ENCODE measurements around the gene LINS1. TPM values are rescaled to one million over a fixed set of nuclear protein-coding genes. Genes with fewer than 3 reads are reported as not detected.

LINS1 gene
- total and polyA plus RNA-seq, 10 of the 15 experiments (the other 5 are each of a cell fraction or from before 2014, with no cell fraction given) = 13.5 to 33.1 (median 20.3) TPM

DNA sequence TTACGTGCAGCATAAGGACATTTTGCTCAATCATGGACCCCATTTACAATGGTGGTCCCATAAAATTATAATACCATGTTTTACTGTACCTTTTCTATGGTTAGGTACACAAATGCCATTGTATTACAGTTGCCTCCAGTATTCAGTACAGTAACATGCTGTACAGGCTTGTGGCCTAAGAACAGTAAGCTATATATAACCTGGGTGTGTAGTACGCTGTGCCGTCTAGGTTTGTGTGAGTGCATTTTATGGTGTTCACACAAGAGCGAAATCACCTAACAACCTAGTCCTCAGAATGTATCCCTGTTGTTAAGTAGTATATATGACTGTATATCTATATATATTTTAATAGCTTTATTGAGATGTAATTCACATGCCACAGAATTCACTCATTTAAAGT, 12.9 kb upstream of the LINS1 start:
- Histone ChIP-seq H4K20me1 (ENCODE audit: control insufficient read depth, insufficient read depth) (no peaks in the 10 kb centered on the region), H3K4me3 (no peak overlapping the region), H3K9me3 (replicated peaks; ENCODE audit: control insufficient read depth, insufficient read depth, low read length) (no peaks in the 10 kb centered on the region), H3K9ac (ENCODE audit: control insufficient read depth, insufficient read depth, low read length) (no peak overlapping the region), H2AFZ (ENCODE audit: control insufficient read depth, low read depth, low read length) (no peak overlapping the region), H3K4me2 (ENCODE audit: control insufficient read depth, insufficient read depth) (no peak overlapping the region), H3K27me3 (replicated peaks in 1 of 2; ENCODE audit: control insufficient read depth in 2 of 2, insufficient read depth in 2 of 2, low read length in 1 of 2) (no peaks in the 10 kb centered on the region), H3K27ac (ENCODE audit: control insufficient read depth, insufficient read depth) (no peak overlapping the region), H3K36me3 (ENCODE audit: control insufficient read depth in 2 of 2, insufficient read depth in 2 of 2, low read length in 1 of 2) (peaks cover 3 to 44% of the 10 kb centered on the region in 2 experiments; a peak in 3 of 4 replicates), H3K79me2 (ENCODE audit: control insufficient read depth, insufficient read depth, low read length) (no peaks in the 10 kb centered on the region; the same call in 1 of the 2 replicates), H3K4me1 (ENCODE audit: control insufficient read depth, insufficient read depth, low read length) (no peaks in the 10 kb centered on the region)
- FAIRE-seq (no peak), DNase-seq (ENCODE audit: low read depth, low spot score) (no peak), ATAC-seq (no peak)
- RAD21 ChIA-PET (ENCODE audit: unreplicated experiment) = no interaction called here
- CTCF ChIA-PET = interaction anchor here (0.7 to 1.2 kb wide), 3 partner anchors 10 to 12 kb away, joined by 4 to 5 read pairs (median 4); no protein-coding TSS in a partner anchor
- in situ Hi-C loops (cut with MboI) (loop anchor here (10.0 to 25.0 kb wide), 2 partner anchors 650 to 1353 kb away; partner anchors contain the start of gene LRRC28), intact Hi-C loops (cut with micrococcal nuclease; ENCODE audit: unreplicated experiment) (no loop called here)
- SMC1A ChIA-PET (ENCODE audit: uncharacterized antibody, unreplicated experiment) = interaction anchor here (1.0 kb wide), 1 partner anchor 22 kb away, joined by 3 read pairs; no protein-coding TSS in a partner anchor
- BruUV-seq (replicated peaks) = no TSS peak
- POLR2A ChIA-PET = interaction anchor here (0.7 kb wide), 1 partner anchor 9 kb away, joined by 8 read pairs; no protein-coding TSS in a partner anchor
- no peak for TF ChIP-seq RAD51 (IDR thresholded peaks at IDR 0.05)
- no peak for TF ChIP-seq GABPA (IDR thresholded peaks at IDR 0.05; ENCODE audit: low read depth)
- no peak for TF ChIP-seq BCL11A (IDR thresholded peaks at IDR 0.05; ENCODE audit: low read depth, low read length)
- TF ChIP-seq NR2F1 (conservative IDR thresholded peaks at IDR 0.05) = no peak
- no peak for TF ChIP-seq POU2F2 (IDR thresholded peaks at IDR 0.05; ENCODE audit: borderline replicate concordance, low read depth, low read length)
- TF ChIP-seq NFYB (IDR thresholded peaks at IDR 0.05; ENCODE audit: insufficient read depth, low read depth, low read length) = no peak
- no peak for TF ChIP-seq IKZF1 (conservative IDR thresholded peaks at IDR 0.05)
- TF ChIP-seq ATF3 (IDR thresholded peaks at IDR 0.05; ENCODE audit: borderline replicate concordance, extremely low read depth, low read depth, low read length) = no peak
- no peak for TF ChIP-seq MEF2A (IDR thresholded peaks at IDR 0.05; ENCODE audit: insufficient read depth, low read depth, low read length)
- no peak for TF ChIP-seq ZNF24 (IDR thresholded peaks at IDR 0.05)
- TF ChIP-seq DPF2 (IDR thresholded peaks at IDR 0.05) = no peak
- TF ChIP-seq, protein P1, sequence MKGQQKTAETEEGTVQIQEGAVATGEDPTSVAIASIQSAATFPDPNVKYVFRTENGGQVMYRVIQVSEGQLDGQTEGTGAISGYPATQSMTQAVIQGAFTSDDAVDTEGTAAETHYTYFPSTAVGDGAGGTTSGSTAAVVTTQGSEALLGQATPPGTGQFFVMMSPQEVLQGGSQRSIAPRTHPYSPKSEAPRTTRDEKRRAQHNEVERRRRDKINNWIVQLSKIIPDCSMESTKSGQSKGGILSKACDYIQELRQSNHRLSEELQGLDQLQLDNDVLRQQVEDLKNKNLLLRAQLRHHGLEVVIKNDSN (IDR thresholded peaks at IDR 0.05; ENCODE audit: borderline replicate concordance, extremely low read length, insufficient read depth, low read depth, low read length) = no peak
- TF ChIP-seq TAF1 (IDR thresholded peaks at IDR 0.05; ENCODE audit: borderline replicate concordance, low read depth, low read length) = no peak
- TF ChIP-seq MYC (IDR thresholded peaks at IDR 0.05; ENCODE audit: insufficient read depth, insufficient read length, insufficient replicate concordance, low read length, severe bottlenecking) = no peak
- no peak for TF ChIP-seq CREM (IDR thresholded peaks at IDR 0.05; ENCODE audit: low read depth)
- no peak for TF ChIP-seq WRNIP1 (IDR thresholded peaks at IDR 0.05; ENCODE audit: borderline replicate concordance, low read depth, low read length)
- TF ChIP-seq BCLAF1 (IDR thresholded peaks at IDR 0.05) = no peak
- no peak for TF ChIP-seq USF2 (IDR thresholded peaks at IDR 0.05; ENCODE audit: borderline replicate concordance, low read depth, low read length)
- 98% methylated on average over 4 of the region's 4 CpGs for WGBS (ENCODE audit: insufficient coverage, insufficient replicate concordance, low lambda C conversion rate, missing lambda C conversion rate)
